Transverse colon (tissue), 3 donors: ENCODE measurements around the gene KCNK7.

Source experiments
- EP300 ChIP-seq: sonication (generic); formaldehyde crosslinking; IDR thresholded peaks from one replicate; pipeline ENCODE4 v1.6.1; 2017; ENCODE audit warnings: antibody characterized with exemption, low read depth
- POLR2A ChIP-seq: fragments of 450-650 bp; IDR thresholded peaks from one replicate; pipeline ENCODE4 v1.6.1; 2016; ENCODE audit warnings: antibody characterized with exemption, mild to moderate bottlenecking, moderate library complexity
- TF ChIP-seq, protein P1 (sequence below), 5 experiments: fragments of 200-600 bp in 3 of 5; fragments of 450-650 bp in 2 of 5; sonication (generic) in 3 of 5; IDR thresholded peaks; 1 replicate in 2 of 5; 2 replicates in 3 of 5; pipeline ENCODE4 v1.5.1; 2016 to 2017; ENCODE audit warnings: antibody characterized with exemption in 5 of 5, inconsistent platforms in 3 of 5, mild to moderate bottlenecking in 2 of 5, moderate library complexity in 1 of 5

DNA sequence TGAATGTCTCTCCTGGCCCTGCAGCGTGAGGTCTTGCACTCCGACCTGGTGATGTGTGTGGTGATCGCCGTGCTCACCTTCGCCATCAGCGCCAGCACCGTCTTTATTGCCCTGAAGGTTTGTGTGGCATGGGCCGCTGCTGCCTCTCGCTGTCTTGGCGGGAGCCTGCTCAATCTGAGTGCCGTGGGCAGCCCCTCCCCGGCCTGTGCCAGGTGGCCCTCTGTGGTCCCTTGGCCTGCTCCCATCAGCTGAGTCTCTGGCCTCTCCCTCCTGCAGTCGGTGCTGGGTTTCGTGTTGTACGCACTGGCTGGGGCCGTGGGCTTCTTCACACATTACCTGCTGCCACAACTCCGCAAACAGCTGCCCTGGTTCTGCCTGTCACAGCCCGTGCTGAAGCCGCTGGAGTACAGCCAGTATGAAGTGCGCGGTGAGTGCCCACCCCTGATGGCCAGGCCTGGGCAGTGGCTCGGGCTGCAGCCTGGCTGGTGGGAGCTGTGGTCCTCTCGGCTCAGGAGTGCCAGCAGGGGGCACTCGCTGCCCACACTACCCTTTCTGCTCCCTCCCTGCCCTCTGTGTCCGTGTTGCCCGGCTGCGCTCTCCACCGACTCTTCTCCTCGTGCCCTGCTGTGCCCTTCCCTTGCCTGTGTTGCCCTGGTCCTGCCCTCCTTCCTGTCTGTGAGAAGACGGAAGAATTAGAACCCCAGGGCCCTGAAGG is 30.2 kb upstream of the KCNK7 start:
- TF ChIP-seq, protein P1, sequence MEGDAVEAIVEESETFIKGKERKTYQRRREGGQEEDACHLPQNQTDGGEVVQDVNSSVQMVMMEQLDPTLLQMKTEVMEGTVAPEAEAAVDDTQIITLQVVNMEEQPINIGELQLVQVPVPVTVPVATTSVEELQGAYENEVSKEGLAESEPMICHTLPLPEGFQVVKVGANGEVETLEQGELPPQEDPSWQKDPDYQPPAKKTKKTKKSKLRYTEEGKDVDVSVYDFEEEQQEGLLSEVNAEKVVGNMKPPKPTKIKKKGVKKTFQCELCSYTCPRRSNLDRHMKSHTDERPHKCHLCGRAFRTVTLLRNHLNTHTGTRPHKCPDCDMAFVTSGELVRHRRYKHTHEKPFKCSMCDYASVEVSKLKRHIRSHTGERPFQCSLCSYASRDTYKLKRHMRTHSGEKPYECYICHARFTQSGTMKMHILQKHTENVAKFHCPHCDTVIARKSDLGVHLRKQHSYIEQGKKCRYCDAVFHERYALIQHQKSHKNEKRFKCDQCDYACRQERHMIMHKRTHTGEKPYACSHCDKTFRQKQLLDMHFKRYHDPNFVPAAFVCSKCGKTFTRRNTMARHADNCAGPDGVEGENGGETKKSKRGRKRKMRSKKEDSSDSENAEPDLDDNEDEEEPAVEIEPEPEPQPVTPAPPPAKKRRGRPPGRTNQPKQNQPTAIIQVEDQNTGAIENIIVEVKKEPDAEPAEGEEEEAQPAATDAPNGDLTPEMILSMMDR (IDR thresholded peaks at IDR 0.05), result peak; percentile 63 to 78 (median 66)
- no peak for TF ChIP-seq POLR2A
- no peak for TF ChIP-seq EP300
